Ovary (tissue), 9 donors: ENCODE data around the gene GPR26. TPM values are rescaled to one million over a fixed set of nuclear protein-coding genes. Genes with fewer than 3 reads are reported as not detected.

ENCODE experiments used
- DNase-seq, 5 donors: peaks; one replicate each; pipeline ENCODE4 v3.0.0-alpha.2; 2019 to 2020
- H3K27ac ChIP-seq, 2 donors: fragments of 200-600 bp; one replicate each; pipeline versions ENCODE4 v1.5.1 to v1.8.0; 2019 to 2022
- H3K27me3 ChIP-seq: fragments of 200-600 bp; one replicate; pipeline ENCODE4 v1.8.0; 2022
- H3K36me3 ChIP-seq: fragments of 200-600 bp; sonication (generic); one replicate; pipeline ENCODE4 v1.5.1; 2019
- H3K4me1 ChIP-seq: one replicate; pipeline ENCODE4 v1.8.1; 2013; ENCODE audit warnings: mild to moderate bottlenecking, moderate library complexity; ENCODE audit not compliant: insufficient read depth
- H3K4me3 ChIP-seq: fragments of 200-600 bp; sonication (generic); one replicate; pipeline ENCODE4 v1.5.1; 2017
- H3K9me3 ChIP-seq, 2 donors: fragments of 200-600 bp in 1 of 2; sonication (generic) in 1 of 2; one replicate each; pipeline versions ENCODE4 v1.5.1 to v1.8.1; 2013 to 2019; ENCODE audit warnings: mild to moderate bottlenecking in 1 of 2, moderate library complexity in 1 of 2
- EP300 ChIP-seq: sonication (generic); formaldehyde crosslinking; IDR thresholded peaks from one replicate; pipeline ENCODE4 v1.6.1; 2017; ENCODE audit warnings: antibody characterized with exemption
- POLR2A ChIP-seq: fragments of 450-650 bp; IDR thresholded peaks from one replicate; pipeline ENCODE4 v1.6.1; 2017; ENCODE audit warnings: antibody characterized with exemption, mild to moderate bottlenecking, moderate library complexity
- WGBS, 3 donors: extraction: QIAGEN DNeasy Blood & Tissue Kit in 1 of 3; methylation state at CpG; one replicate each; pipeline versions ENCODE4 v1.1.5 to v1.1.7; 2013 to 2017; 5-methylcytosine and 5-hydroxymethylcytosine counted together
- intact Hi-C, 4 donors: fragments of 100-400 bp; cut with DNase I; formaldehyde crosslinking; loops; one replicate each; pipeline versions ENCODE4 v1.11.0 to v1.15.1; 2022 to 2023
- polyA plus RNA-seq, 2 donors: library from polyadenylated mRNA; stranded (reverse); fragments of 200-250 nt in 1 of 2; fragments of 350-450 nt in 1 of 2; fragmentation: Illumina TruSeq in 1 of 2; extraction: RNeasy Lipid Tissue Mini Kit (QIAGEN cat#74804) in 1 of 2; gene quantifications; one replicate each; pipeline ENCODE4 v1.2.3, GENCODE V29; 2013 to 2014
- total RNA-seq, 7 donors: library from RNA; depleted of rRNA in 2 of 7; stranded (reverse); fragments of >200 nt in 2 of 7; fragmentation: NEBNext Ultra II Directional in 3 of 7; extraction: Animal tissue kit (Norgen Biotek cat#: 25700) in 3 of 7; gene quantifications; one replicate each; pipeline versions ENCODE4 v1.1.0 to v1.2.4, GENCODE V29; 2016 to 2023
- TF ChIP-seq, protein P1 (sequence below), 3 donors: fragments of 450-650 bp in 2 of 3; fragments of 200-600 bp in 1 of 3; IDR thresholded peaks; one replicate each; pipeline versions ENCODE4 v1.5.1 to v1.8.0; 2016 to 2022; ENCODE audit warnings: antibody characterized with exemption in 3 of 3, mild to moderate bottlenecking in 1 of 3
- donor health status: DM: no; HTN: no; CAD: no; lungs with moderate emphysema.
- donor health status: DM: no; HTN: no; CAD: no.
- donor health status: Bipolar disorder and iron deficiency.
- donor health status: DM: yes; HTN: yes; CAD: no.
- donor health status: DM: no; HTN: no; CAD: no.
- donor health status: DM: yes; HTN: yes; CAD: no.

GPR26 gene
- total and polyA plus RNA-seq, 9 donors = not detected

DNA sequence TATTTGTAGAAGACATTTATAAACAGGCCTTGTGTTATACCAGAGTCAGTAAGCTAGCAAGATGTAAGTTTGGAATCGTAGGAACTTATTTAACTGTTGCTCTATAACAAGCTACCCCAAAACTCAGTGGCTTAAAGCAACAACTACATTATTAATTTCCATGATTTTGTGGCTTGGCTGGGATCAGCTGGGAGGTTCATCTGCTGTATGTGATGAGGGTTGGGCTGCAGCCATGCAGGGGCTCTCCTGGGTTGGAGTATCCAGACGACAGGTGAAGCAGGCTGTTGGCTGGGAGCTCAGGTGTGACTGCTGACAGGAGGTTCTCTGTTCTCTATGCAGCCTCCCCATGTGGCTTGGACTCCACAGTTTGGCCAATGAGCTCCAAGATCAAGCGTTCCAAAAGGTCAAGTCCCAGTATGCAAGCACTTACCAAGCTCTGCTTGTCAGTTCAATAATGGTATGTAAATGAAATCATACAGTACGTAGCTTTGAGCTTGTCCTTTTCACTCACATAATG lies 52.4 kb downstream of the GPR26 start:
- H3K4me1 ChIP-seq = no peaks in the 10 kb centered on the region
- DNase-seq = no peak
- H3K27me3 ChIP-seq = no peaks in the 10 kb centered on the region
- 73 to 83% (median 80%) methylated on average over 4 of the region's 4 CpGs for WGBS, 3 donors
- no peaks in the 10 kb centered on the region for H3K36me3 ChIP-seq
- no peak for TF ChIP-seq POLR2A
- TF ChIP-seq, protein P1, sequence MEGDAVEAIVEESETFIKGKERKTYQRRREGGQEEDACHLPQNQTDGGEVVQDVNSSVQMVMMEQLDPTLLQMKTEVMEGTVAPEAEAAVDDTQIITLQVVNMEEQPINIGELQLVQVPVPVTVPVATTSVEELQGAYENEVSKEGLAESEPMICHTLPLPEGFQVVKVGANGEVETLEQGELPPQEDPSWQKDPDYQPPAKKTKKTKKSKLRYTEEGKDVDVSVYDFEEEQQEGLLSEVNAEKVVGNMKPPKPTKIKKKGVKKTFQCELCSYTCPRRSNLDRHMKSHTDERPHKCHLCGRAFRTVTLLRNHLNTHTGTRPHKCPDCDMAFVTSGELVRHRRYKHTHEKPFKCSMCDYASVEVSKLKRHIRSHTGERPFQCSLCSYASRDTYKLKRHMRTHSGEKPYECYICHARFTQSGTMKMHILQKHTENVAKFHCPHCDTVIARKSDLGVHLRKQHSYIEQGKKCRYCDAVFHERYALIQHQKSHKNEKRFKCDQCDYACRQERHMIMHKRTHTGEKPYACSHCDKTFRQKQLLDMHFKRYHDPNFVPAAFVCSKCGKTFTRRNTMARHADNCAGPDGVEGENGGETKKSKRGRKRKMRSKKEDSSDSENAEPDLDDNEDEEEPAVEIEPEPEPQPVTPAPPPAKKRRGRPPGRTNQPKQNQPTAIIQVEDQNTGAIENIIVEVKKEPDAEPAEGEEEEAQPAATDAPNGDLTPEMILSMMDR (IDR thresholded peaks at IDR 0.05) = no peak
- TF ChIP-seq EP300 = no peak
- H3K4me3 ChIP-seq = no peak overlapping the region
- no peaks in the 10 kb centered on the region for H3K9me3 ChIP-seq
- no peak overlapping the region for H3K27ac ChIP-seq
- intact Hi-C loops = no loop called here

DNA sequence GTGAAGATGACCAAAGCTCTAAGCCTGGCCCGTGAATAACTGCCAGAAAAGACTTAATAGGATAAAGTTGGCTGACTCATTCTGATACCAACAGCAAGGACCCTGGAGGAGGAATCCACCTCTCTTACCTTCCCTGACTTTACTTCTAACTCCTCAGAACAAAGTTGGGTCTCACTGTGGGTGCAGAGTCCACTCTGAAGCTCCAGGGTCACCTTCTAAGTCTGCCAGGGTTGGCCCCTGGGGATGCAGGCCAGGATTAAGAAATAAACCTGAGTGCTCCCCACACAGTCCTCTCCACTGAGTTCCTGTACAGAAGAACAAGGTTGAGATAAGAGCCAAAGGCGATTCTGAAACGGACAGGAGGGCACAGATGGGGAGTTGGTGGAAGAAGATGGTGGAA lies 54.4 kb downstream of the GPR26 start:
- Histone ChIP-seq H3K9me3 (no peaks in the 10 kb centered on the region), H3K36me3 (no peaks in the 10 kb centered on the region), H3K27me3 (no peaks in the 10 kb centered on the region), H3K4me1 (no peaks in the 10 kb centered on the region), H3K4me3 (no peak overlapping the region), H3K27ac (no peak overlapping the region)
- TF ChIP-seq EP300 (no peak), POLR2A (no peak)
- TF ChIP-seq, protein P1 (IDR thresholded peaks at IDR 0.05) = no peak
- WGBS, 3 donors = 52 to 83% (median 74%) methylated on average over 3 of the region's 3 CpGs
- DNase-seq = no peak
- intact Hi-C loops = no loop called here

DNA sequence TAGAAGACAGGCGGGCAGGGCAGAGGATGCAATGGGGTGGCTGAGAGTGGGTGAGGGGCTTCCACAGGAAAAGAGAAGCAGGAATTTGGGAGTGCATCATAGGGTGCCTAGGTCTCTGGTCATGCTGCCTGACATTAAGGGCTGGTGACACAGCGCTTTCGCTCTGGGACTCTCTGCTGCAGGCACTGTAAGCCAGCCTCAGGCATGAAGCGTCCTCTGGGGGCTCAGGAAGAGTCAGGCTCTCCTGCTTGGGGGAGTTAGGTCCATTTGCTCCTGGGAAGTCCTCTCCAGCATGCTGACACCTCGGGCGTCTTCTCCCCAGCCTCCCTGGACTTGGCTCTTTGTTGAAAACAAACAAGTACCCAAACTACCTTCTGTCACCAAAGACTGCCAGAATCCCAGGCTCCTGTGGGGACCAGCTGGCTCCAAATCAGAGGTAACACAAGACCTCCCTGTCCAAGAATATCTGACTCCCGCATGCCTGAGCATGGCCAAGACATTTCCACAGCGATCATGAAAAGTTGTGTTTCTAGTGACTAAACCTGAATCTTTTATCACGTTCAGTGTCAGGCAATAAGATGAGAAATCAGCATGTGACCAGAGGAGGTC lies 55.4 kb downstream of the GPR26 start:
- no peaks in the 10 kb centered on the region for H3K36me3 ChIP-seq
- H3K4me1 ChIP-seq = no peaks in the 10 kb centered on the region
- 76% methylated on average over 9 of the region's 9 CpGs for WGBS, 3 donors
- no peak for DNase-seq
- H3K27me3 ChIP-seq = no peaks in the 10 kb centered on the region
- TF ChIP-seq POLR2A (no peak), EP300 (no peak)
- TF ChIP-seq, protein P1 (IDR thresholded peaks at IDR 0.05) = no peak
- no peaks in the 10 kb centered on the region for H3K9me3 ChIP-seq
- intact Hi-C loops = no loop called here
- no peak overlapping the region for H3K4me3 ChIP-seq
- no peak overlapping the region for H3K27ac ChIP-seq

DNA sequence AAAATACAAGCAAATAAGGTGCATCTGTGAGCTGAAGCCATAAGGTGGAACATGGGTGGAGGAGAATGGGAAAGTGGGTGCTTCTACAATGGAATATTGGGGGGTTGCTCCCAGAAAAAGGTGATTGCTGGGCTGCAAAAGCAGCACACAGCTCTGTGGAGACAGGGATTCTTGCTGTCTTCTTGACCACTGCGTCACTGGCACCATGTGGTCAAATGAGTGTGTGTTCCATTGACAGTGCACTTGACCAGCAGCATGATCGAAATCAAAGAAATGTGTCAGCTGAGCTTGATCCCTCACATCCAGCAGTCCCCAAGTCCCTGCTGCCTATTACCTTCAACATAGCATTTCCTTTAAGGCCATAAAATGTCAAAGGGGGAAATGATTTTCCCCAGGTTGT lies 56.2 kb downstream of the GPR26 start:
- H3K9me3 ChIP-seq = no peaks in the 10 kb centered on the region
- intact Hi-C loops = no loop called here
- TF ChIP-seq, protein P1 (IDR thresholded peaks at IDR 0.05) = no peak
- H3K27ac ChIP-seq = no peak overlapping the region
- DNase-seq = no peak
- H3K4me3 ChIP-seq = no peak overlapping the region
- no peaks in the 10 kb centered on the region for H3K36me3 ChIP-seq
- H3K4me1 ChIP-seq = no peaks in the 10 kb centered on the region
- no peaks in the 10 kb centered on the region for H3K27me3 ChIP-seq
- 80 to 85% (median 83%) methylated on average over 2 of the region's 2 CpGs for WGBS, 3 donors
